Measurements from ENCODE around the gene PDE8A.

Gene PDE8A

DNA sequence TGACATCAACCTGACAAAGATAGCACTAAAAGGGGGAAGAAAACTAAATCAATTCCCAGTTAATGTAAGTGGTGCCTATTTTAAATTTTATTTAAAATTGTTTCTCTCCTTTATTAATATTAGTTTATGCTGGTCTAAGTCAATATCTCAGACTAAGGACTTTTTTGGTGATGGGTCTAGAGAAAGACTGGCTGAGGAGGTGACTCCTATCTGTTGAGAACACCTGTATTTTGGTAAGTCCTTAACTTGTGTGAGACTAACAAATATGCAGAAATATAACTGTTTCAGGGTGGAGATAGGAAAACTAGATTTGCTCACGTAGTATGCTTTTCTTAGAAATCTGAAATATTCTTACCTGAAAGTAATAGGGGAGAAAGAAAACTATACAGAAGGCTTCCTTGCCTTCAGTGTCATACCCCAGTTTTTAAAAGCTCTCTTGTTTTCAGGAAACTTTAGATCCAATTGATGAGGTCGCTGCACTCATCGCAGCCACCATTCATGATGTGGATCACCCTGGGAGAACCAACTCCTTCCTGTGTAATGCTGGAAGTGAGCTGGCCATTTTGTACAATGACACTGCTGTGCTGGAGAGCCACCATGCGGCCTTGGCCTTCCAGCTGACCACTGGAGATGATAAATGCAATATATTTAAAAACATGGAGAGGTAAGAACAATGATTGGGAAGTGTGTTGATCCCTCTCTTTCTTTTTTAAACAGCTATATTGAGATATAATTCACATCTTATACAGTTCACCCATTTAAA, 138.9 kb downstream of the PDE8A start:
- peaks cover 14% of the 10 kb centered on the region for H3K36me3 ChIP-seq (ENCODE audit: insufficient read depth, low read length)

DNA sequence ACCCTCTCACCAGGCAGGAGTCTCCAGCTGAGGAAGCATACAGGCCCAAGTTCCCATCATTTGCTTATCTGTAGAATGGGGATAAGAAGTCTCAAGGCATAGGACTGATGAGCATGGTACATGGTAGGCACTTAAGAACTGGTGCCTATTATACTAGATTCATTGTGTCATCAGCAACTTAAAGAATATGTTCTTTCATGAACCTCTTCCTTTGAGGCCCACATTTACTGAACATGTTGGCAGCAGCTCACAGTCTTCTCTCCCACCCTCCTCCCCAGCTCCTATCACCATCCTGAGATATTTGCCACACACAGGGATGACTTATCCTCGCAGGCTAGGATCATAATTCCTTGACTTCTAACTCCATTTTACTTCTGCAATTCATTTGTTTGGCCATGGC, 142.5 kb downstream of the PDE8A start:
- Histone ChIP-seq H3K4me2 (ENCODE audit: low read length) (no peak overlapping the region), H3K9ac (ENCODE audit: low read depth, low read length) (no peak overlapping the region), H3K4me1 (ENCODE audit: control insufficient read depth, insufficient read depth, low read length) (peaks cover 6% of the 10 kb centered on the region), H3K4me3 (ENCODE audit: low read length) (no peak overlapping the region), H3K9me3 (replicated peaks; ENCODE audit: low read length) (no peaks in the 10 kb centered on the region), H3K36me3 (ENCODE audit: insufficient read depth, low read length) (peaks cover 10% of the 10 kb centered on the region), H3K27me3 (ENCODE audit: control insufficient read depth, insufficient read depth, low read length) (no peaks in the 10 kb centered on the region)

More for the DNA sequence above, 138.9 kb downstream of the PDE8A start:
- Histone ChIP-seq H3K9ac (ENCODE audit: low read depth, low read length) (no peak overlapping the region), H3K9me3 (replicated peaks; ENCODE audit: low read length) (no peaks in the 10 kb centered on the region), H3K27me3 (ENCODE audit: control insufficient read depth, insufficient read depth, low read length) (no peaks in the 10 kb centered on the region), H3K4me3 (ENCODE audit: low read length) (no peak overlapping the region), H3K4me2 (ENCODE audit: low read length) (no peak overlapping the region), H3K4me1 (ENCODE audit: control insufficient read depth, insufficient read depth, low read length) (peaks cover 6% of the 10 kb centered on the region)

DNA sequence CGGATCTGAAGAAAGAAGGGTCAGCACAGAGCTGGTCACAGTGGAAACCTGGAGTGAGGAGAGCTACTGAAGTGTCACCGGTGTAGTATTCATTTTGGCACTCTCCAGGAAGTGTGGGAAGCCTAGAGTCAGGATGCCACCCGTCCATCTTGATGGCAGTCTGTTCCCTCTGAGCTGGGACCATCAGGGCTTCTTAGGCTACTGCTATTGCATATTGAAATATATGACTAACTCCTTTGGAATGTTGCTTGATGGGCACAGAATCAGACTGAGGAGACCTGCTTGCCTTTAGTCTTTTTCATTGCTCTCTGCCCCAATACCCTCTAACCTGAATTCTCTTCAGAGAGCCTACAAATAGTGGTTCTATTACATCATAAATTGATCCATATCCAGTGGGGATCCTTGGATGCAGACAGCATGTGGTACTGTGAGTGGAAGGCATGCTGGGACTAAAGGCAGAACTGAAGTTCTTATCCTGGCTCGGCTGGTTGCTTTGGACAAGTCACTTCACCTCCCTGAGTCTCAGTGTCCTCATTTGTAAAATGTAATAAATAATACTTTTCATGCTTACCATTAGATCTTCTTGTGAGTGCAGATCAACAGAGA, 143.5 kb downstream of the PDE8A start:
- H3K27me3 ChIP-seq (ENCODE audit: control insufficient read depth, insufficient read depth, low read length): no peaks in the 10 kb centered on the region
- H3K36me3 ChIP-seq (ENCODE audit: insufficient read depth, low read length): peaks cover 10% of the 10 kb centered on the region
- peaks cover 6% of the 10 kb centered on the region for H3K4me1 ChIP-seq (ENCODE audit: control insufficient read depth, insufficient read depth, low read length)
- no peaks in the 10 kb centered on the region for H3K9me3 ChIP-seq (replicated peaks; ENCODE audit: low read length)
- no peak overlapping the region for H3K4me2 ChIP-seq (ENCODE audit: low read length)
- H3K4me3 ChIP-seq (ENCODE audit: low read length): no peak overlapping the region
- H3K9ac ChIP-seq (ENCODE audit: low read depth, low read length): no peak overlapping the region

DNA sequence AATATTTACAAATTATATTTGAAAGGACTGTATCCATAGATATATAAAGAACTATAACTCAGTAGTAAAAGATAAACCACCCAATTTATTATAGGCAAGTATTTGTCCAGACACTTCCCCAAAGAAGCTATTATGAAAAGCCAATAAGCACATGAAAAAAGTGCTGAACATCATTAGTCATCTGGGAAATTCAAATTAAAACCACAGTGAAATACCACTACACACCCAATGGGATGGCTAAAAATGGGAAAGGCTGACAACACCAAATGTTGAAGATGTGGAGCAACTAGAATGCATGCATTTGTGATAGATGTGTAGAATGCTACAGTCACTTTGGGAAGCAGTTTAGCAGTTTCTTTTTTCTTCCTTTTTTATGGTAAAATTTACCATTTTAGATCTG, 147.0 kb downstream of the PDE8A start:
- no peak overlapping the region for H3K9ac ChIP-seq (ENCODE audit: low read depth, low read length)
- no peak overlapping the region for H3K4me3 ChIP-seq (ENCODE audit: low read length)
- no peak overlapping the region for H3K4me2 ChIP-seq (ENCODE audit: low read length)
- no peaks in the 10 kb centered on the region for H3K9me3 ChIP-seq (replicated peaks; ENCODE audit: low read length)
- H3K36me3 ChIP-seq (ENCODE audit: insufficient read depth, low read length): peaks cover 4% of the 10 kb centered on the region
- H3K4me1 ChIP-seq (ENCODE audit: control insufficient read depth, insufficient read depth, low read length): peaks cover 6% of the 10 kb centered on the region
- no peaks in the 10 kb centered on the region for H3K27me3 ChIP-seq (ENCODE audit: control insufficient read depth, insufficient read depth, low read length)

DNA sequence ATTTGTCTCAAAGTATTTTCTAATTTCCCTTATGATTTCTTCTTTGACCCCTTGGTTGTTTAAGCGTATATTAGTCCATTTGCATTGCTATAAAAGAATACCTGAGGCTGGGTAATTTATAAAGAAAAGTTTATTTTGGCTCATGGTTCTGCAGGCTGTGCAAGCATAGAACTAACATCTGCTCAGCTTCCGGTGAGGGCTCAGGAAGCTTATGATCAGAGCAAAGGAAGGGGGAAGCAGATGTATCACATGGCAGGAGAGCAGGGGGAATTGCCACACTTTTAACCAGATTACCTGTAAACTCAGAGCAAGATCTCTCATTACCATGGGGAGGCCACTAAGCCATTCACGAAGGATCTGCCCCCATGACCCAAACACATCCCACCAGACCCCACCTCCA, 148.2 kb downstream of the PDE8A start:
- Histone ChIP-seq H3K36me3 (ENCODE audit: insufficient read depth, low read length) (peaks cover 4% of the 10 kb centered on the region), H3K4me2 (ENCODE audit: low read length) (no peak overlapping the region), H3K9me3 (replicated peaks; ENCODE audit: low read length) (no peaks in the 10 kb centered on the region), H3K4me1 (ENCODE audit: control insufficient read depth, insufficient read depth, low read length) (peaks cover 4% of the 10 kb centered on the region), H3K27me3 (ENCODE audit: control insufficient read depth, insufficient read depth, low read length) (no peaks in the 10 kb centered on the region), H3K9ac (ENCODE audit: low read depth, low read length) (no peak overlapping the region), H3K4me3 (ENCODE audit: low read length) (no peak overlapping the region)

DNA sequence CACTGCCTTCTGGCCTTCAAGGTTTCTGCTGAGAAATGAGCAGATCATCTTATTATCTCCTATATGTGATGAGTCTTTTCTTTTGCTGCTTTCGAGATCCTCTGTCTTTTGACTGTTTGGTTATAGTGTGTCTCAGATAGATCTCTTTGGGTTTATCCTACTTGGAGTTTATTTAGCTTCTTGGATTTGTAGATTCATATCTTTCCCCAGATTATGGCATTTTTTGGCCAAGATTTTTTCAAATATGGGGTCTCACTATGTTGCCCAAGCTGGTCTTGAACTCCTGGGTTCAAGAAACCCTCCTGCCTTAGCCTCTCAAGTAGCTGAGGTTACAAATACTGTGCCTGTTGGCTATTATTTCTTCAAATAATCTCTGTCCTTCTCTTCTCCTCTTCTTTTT, 150.3 kb downstream of the PDE8A start:
- H3K27me3 ChIP-seq (ENCODE audit: control insufficient read depth, insufficient read depth, low read length): no peaks in the 10 kb centered on the region
- H3K4me3 ChIP-seq (ENCODE audit: low read length): no peak overlapping the region
- no peak overlapping the region for H3K9ac ChIP-seq (ENCODE audit: low read depth, low read length)
- no peak overlapping the region for H3K4me2 ChIP-seq (ENCODE audit: low read length)
- H3K9me3 ChIP-seq (replicated peaks; ENCODE audit: low read length): no peaks in the 10 kb centered on the region
- no peaks in the 10 kb centered on the region for H3K4me1 ChIP-seq (ENCODE audit: control insufficient read depth, insufficient read depth, low read length)
- H3K36me3 ChIP-seq (ENCODE audit: insufficient read depth, low read length): peaks cover 10% of the 10 kb centered on the region

DNA sequence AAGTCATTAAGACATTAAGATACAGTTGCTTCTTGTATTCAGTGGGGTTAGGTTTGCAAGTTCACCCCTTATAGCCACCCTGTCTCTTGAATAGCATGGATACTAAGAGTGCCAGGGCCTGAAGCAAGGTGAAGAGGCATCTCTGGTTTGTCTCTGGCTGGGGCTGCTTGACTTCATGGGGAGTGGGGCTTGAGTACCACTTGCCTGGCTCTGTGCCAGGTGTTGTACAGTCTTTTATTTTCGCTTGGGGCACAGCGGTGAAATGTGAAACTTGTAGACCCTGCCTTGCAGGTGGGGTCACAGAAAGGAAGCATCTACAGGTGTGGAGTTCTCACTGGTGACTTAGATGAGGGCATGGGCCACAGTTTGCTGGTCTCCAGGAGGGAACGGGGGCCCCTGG, 152.1 kb downstream of the PDE8A start:
- Histone ChIP-seq H3K4me2 (ENCODE audit: low read length) (no peak overlapping the region), H3K4me3 (ENCODE audit: low read length) (no peak overlapping the region), H3K9ac (ENCODE audit: low read depth, low read length) (no peak overlapping the region), H3K36me3 (ENCODE audit: insufficient read depth, low read length) (peaks cover 19% of the 10 kb centered on the region), H3K4me1 (ENCODE audit: control insufficient read depth, insufficient read depth, low read length) (no peaks in the 10 kb centered on the region), H3K27me3 (ENCODE audit: control insufficient read depth, insufficient read depth, low read length) (no peaks in the 10 kb centered on the region), H3K9me3 (replicated peaks; ENCODE audit: low read length) (no peaks in the 10 kb centered on the region)

DNA sequence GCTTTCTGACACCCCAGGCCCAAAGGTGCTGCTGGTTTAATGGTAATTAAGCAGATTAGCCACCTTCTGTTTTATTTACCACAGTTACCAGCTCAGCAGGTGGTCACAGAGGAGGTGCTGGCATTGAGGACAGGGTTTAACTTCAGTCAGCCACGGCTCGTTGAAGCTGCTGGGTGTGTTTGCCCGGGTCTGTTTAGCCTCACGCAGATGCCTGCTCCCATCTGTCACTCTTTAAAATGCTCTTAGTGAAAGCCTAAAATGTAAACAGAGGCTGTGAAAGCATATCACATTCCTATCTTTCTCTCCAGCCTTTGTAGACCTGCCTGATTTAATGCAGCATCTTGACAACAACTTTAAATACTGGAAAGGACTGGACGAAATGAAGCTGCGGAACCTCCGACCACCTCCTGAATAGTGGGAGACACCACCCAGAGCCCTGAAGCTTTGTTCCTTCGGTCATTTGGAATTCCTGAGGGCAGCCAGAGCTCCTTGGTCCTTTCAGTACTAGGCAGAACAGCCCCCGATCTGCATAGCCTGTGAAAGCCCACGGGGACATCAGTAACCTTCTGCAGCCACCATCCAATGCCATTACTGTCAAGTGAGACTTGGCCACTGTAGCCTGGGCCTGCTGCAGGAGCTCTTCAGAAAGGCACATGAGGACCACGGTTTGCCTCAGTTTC, 156.0 kb downstream of the PDE8A start:
- Histone ChIP-seq H3K36me3 (ENCODE audit: insufficient read depth, low read length) (peaks cover 22% of the 10 kb centered on the region), H3K4me2 (ENCODE audit: low read length) (no peak overlapping the region), H3K4me3 (ENCODE audit: low read length) (no peak overlapping the region)

DNA sequence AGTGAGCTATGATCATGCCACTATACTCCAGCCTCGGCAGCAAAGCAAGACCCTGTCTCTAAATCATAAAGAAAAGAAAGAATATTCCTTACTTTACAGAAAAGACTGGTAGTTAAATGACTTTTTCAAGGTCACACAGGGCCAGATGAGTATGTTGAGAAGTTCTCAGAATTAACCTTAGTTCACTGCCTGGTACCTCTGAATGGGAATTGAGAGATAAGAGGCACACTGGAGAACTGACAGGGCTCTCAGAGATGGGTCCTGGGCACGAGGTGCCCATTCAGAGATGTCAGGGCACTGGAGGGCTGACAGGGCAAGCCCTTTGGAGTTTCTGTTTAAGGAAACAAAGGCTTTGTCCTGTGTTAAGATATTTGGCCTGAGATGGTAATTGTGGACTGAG, 157.7 kb downstream of the PDE8A start:
- Histone ChIP-seq H3K4me1 (ENCODE audit: control insufficient read depth, insufficient read depth, low read length) (peaks cover 7% of the 10 kb centered on the region), H3K9me3 (replicated peaks; ENCODE audit: low read length) (no peaks in the 10 kb centered on the region), H3K4me3 (ENCODE audit: low read length) (no peak overlapping the region), H3K36me3 (ENCODE audit: insufficient read depth, low read length) (peaks cover 18% of the 10 kb centered on the region), H3K9ac (ENCODE audit: low read depth, low read length) (no peak overlapping the region), H3K27me3 (ENCODE audit: control insufficient read depth, insufficient read depth, low read length) (no peaks in the 10 kb centered on the region), H3K4me2 (ENCODE audit: low read length) (no peak overlapping the region)

More for the DNA sequence above, 156.0 kb downstream of the PDE8A start:
- no peaks in the 10 kb centered on the region for H3K9me3 ChIP-seq (replicated peaks; ENCODE audit: low read length)
- no peaks in the 10 kb centered on the region for H3K27me3 ChIP-seq (ENCODE audit: control insufficient read depth, insufficient read depth, low read length)
- H3K4me1 ChIP-seq (ENCODE audit: control insufficient read depth, insufficient read depth, low read length): peaks cover 7% of the 10 kb centered on the region
- H3K9ac ChIP-seq (ENCODE audit: low read depth, low read length): no peak overlapping the region

DNA sequence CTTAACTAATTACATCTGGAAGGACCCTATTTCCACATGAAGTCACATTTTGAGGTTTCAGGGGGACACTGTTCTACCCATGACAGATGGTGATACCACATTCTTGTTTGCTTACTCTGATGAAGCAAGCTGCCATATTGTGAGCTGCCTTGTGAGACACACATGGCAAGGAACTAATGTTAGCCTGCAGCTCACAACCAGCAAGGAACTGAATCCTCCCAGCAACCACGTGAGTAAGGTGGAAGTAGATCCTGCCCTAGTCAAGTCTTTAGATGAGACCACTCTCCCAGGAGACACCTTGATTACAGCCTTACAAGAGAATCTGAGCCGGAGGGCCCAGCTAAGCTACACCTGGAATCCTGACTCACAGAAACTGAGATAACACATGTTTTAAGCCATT, 160.1 kb downstream of the PDE8A start:
- peaks cover 7% of the 10 kb centered on the region for H3K4me1 ChIP-seq (ENCODE audit: control insufficient read depth, insufficient read depth, low read length)
- H3K36me3 ChIP-seq (ENCODE audit: insufficient read depth, low read length): peaks cover 14% of the 10 kb centered on the region
- H3K4me2 ChIP-seq (ENCODE audit: low read length): no peak overlapping the region
- no peaks in the 10 kb centered on the region for H3K9me3 ChIP-seq (replicated peaks; ENCODE audit: low read length)
- H3K9ac ChIP-seq (ENCODE audit: low read depth, low read length): no peak overlapping the region
- no peaks in the 10 kb centered on the region for H3K27me3 ChIP-seq (ENCODE audit: control insufficient read depth, insufficient read depth, low read length)
- H3K4me3 ChIP-seq (ENCODE audit: low read length): no peak overlapping the region

DNA sequence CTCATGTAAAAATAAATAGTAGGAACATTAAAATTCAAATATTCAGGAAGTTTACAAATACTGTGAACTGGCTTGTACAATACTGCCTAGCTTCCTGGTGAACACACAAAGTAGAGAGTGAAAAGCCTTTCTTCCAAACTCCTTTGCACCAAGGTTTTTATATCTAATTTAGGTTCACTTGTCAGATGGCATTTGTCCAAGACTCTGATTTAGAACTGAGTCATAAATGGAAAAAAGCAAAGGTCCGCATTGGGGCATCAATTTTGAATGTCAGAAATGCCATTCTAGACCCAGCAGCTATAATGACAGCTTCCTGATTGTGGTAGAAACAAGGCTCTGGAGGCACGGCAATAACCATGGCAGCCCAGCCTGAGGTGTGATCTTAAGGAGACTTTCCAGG, 160.7 kb downstream of the PDE8A start:
- no peak overlapping the region for H3K9ac ChIP-seq (ENCODE audit: low read depth, low read length)
- H3K4me3 ChIP-seq (ENCODE audit: low read length): no peak overlapping the region
- H3K9me3 ChIP-seq (replicated peaks; ENCODE audit: low read length): no peaks in the 10 kb centered on the region
- peaks cover 10% of the 10 kb centered on the region for H3K36me3 ChIP-seq (ENCODE audit: insufficient read depth, low read length)
- H3K27me3 ChIP-seq (ENCODE audit: control insufficient read depth, insufficient read depth, low read length): no peaks in the 10 kb centered on the region
- no peak overlapping the region for H3K4me2 ChIP-seq (ENCODE audit: low read length)
- H3K4me1 ChIP-seq (ENCODE audit: control insufficient read depth, insufficient read depth, low read length): peaks cover 7% of the 10 kb centered on the region

All from skeletal muscle satellite cell (primary cell).